Left lung (tissue), 14 donors: Measurements from ENCODE around the gene TOMM5. TPM values are rescaled to one million over a fixed set of nuclear protein-coding genes. Genes with fewer than 3 reads are reported as not detected.
A peak's percentile ranks its signal among the peaks of the same experiment; 100 is the strongest.

Experiments
- ATAC-seq: fragments of 200-7000 bp; cut with Tn5 transposase; one replicate; pipeline ENCODE4 v1.9.1; 2020; ENCODE audit warnings: moderate library complexity
- DNase-seq, 4 donors: peaks; one replicate each; pipeline ENCODE4 v3.0.0-alpha.2; 2013 to 2020
- H3K27ac ChIP-seq, 2 donors: fragments of 200-600 bp; sonication (generic) in 1 of 2; one replicate each; pipeline versions ENCODE4 v1.5.0 to v1.8.0; 2020 to 2021
- H3K27me3 ChIP-seq, 2 donors: fragments of 200-600 bp; sonication (generic) in 1 of 2; one replicate each; pipeline versions ENCODE4 v1.5.0 to v1.8.0; 2020 to 2021
- H3K36me3 ChIP-seq, 2 donors: fragments of 200-600 bp; sonication (generic) in 1 of 2; one replicate each; pipeline versions ENCODE4 v1.5.0 to v1.8.0; 2020 to 2021
- H3K4me1 ChIP-seq, 2 donors: fragments of 200-600 bp; one replicate each; pipeline ENCODE4 v1.8.0; 2021
- H3K4me3 ChIP-seq, 2 donors: fragments of 200-600 bp; sonication (generic) in 1 of 2; one replicate each; pipeline versions ENCODE4 v1.5.0 to v1.8.0; 2020 to 2021; ENCODE audit warnings: mild to moderate bottlenecking in 1 of 2
- H3K9me3 ChIP-seq, 2 donors: fragments of 200-600 bp; sonication (generic) in 1 of 2; one replicate each; pipeline versions ENCODE4 v1.5.0 to v1.8.0; 2020 to 2021
- CTCF ChIP-seq, 2 donors: fragments of 200-600 bp; sonication (generic) in 1 of 2; IDR thresholded peaks; one replicate each; pipeline versions ENCODE4 v1.5.0 to v1.8.0; 2021; ENCODE audit warnings: antibody characterized with exemption in 2 of 2
- intact Hi-C, 2 donors: fragments of 100-400 bp; cut with DNase I; formaldehyde crosslinking; loops; one replicate each; pipeline versions ENCODE4 v1.11.2 to v1.14.2; 2022
- long read RNA-seq, 12 donors: library from polyadenylated mRNA in 2 of 12; unstranded in 2 of 12; transcript quantifications; one replicate each; pipeline ENCODE4 v2.0.0 and lab custom pipeline, GENCODE V29; 2019 to 2026
- polyA plus RNA-seq, 6 donors: library from polyadenylated mRNA; unstranded; fragments of 120-200 nt; gene quantifications; one replicate each; pipeline ENCODE4 v1.2.1, GENCODE V29; 2013; ENCODE audit not compliant: insufficient read length in 6 of 6
- total RNA-seq, 2 donors: library from RNA; stranded (reverse); fragmentation: NEBNext Ultra II Directional; extraction: Animal tissue kit (Norgen Biotek cat#: 25700); gene quantifications; one replicate each; pipeline ENCODE4 v1.2.1, GENCODE V29; 2021
- donor health status: DM: no; HTN: yes; CAD: no.
- donor health status: DM: no; HTN: no; CAD: no.

TOMM5 gene
- total RNA-seq (10 to 100 TPM; 65.5 to 94.1 TPM), polyA plus RNA-seq (100 to 1,000 TPM in 4 of 6 donors, 10 to 100 TPM in 2; 95.6 to 112 (median 103) TPM)
- long read RNA-seq, donor 1, transcript TOMM5-201 (2 exons, 751 nt): major isoform, 115 of 121 reads
- long read RNA-seq, donor 1, partial matches to known transcripts: 0 of 121 reads
- long read RNA-seq, donor 1, other reads (novel, unspliced or antisense): 0 of 121 reads
- long read RNA-seq, donor 2, transcript TOMM5-201 (2 exons, 751 nt): major isoform, 116 of 120 reads
- long read RNA-seq, donor 2, partial matches to known transcripts: 0 of 120 reads
- long read RNA-seq, donor 2, other reads (novel, unspliced or antisense): 0 of 120 reads
- long read RNA-seq, donor 3, transcript TOMM5-201 (2 exons, 751 nt): major isoform, 124 of 129 reads
- long read RNA-seq, donor 3, partial matches to known transcripts: 0 of 129 reads
- long read RNA-seq, donor 3, other reads (novel, unspliced or antisense): 0 of 129 reads
- long read RNA-seq, donor 4, transcript TOMM5-201 (2 exons, 751 nt): major isoform, 65 of 65 reads
- long read RNA-seq, donor 4, partial matches to known transcripts: 0 of 65 reads
- long read RNA-seq, donor 4, other reads (novel, unspliced or antisense): 0 of 65 reads
- long read RNA-seq, donor 5, transcript TOMM5-201 (2 exons, 751 nt): major isoform, 113 of 115 reads
- long read RNA-seq, donor 5, partial matches to known transcripts: 0 of 115 reads
- long read RNA-seq, donor 5, other reads (novel, unspliced or antisense): 0 of 115 reads
- long read RNA-seq, donor 6, transcript TOMM5-201 (2 exons, 751 nt): major isoform, 150 of 153 reads
- long read RNA-seq, donor 6, partial matches to known transcripts: 0 of 153 reads
- long read RNA-seq, donor 6, other reads (novel, unspliced or antisense): 0 of 153 reads
- long read RNA-seq, donor 7, transcript TOMM5-201 (2 exons, 751 nt): major isoform, 89 of 92 reads
- long read RNA-seq, donor 7, partial matches to known transcripts: 0 of 92 reads
- long read RNA-seq, donor 7, other reads (novel, unspliced or antisense): 0 of 92 reads
- long read RNA-seq, donor 8, transcript TOMM5-201 (2 exons, 751 nt): major isoform, 66 of 68 reads
- long read RNA-seq, donor 8, partial matches to known transcripts: 0 of 68 reads
- long read RNA-seq, donor 8, other reads (novel, unspliced or antisense): 0 of 68 reads
- long read RNA-seq, donor 9: 0 reads
- long read RNA-seq, donor 10, transcript TOMM5-201 (2 exons, 751 nt): major isoform, 84 of 86 reads
- long read RNA-seq, donor 10, partial matches to known transcripts: 0 of 86 reads
- long read RNA-seq, donor 10, other reads (novel, unspliced or antisense): 0 of 86 reads
- long read RNA-seq, donor 11, transcript TOMM5-201 (2 exons, 751 nt): major isoform, 118 of 119 reads
- long read RNA-seq, donor 11, partial matches to known transcripts: 0 of 119 reads
- long read RNA-seq, donor 11, other reads (novel, unspliced or antisense): 0 of 119 reads
- long read RNA-seq, donor 12, transcript TOMM5-201 (2 exons, 751 nt): major isoform, 71 of 72 reads
- long read RNA-seq, donor 12, partial matches to known transcripts: 0 of 72 reads
- long read RNA-seq, donor 12, other reads (novel, unspliced or antisense): 0 of 72 reads

GRCh38 chr9:37592108-37592951 is at the start of gene TOMM5:
Gene TOMM5, minus strand, starts transcription at chr9:37592597. Its CDS starts 65 bp downstream, at chr9:37592532.
- H3K4me1 ChIP-seq: peaks cover 14 to 35% of the 10 kb centered on the region in 2 donors
- intact Hi-C loops: no loop called here

GRCh38 chr9:37641331-37641730 is 48.9 kb upstream of the TOMM5 start:
- Histone ChIP-seq H3K27me3 (peaks cover 25 to 57% of the 10 kb centered on the region in 2 donors), H3K36me3 (no peaks in the 10 kb centered on the region), H3K4me1 (no peaks in the 10 kb centered on the region), H3K4me3 (no peak overlapping the region), H3K27ac (no peak overlapping the region), H3K9me3 (no peaks in the 10 kb centered on the region)
- DNase-seq (no peak), ATAC-seq (no peak)
- intact Hi-C loops: no loop called here
- TF ChIP-seq CTCF (IDR thresholded peaks at IDR 0.05): no peak

More at GRCh38 chr9:37592108-37592951, at the start of gene TOMM5:
- Histone ChIP-seq H3K9me3 (no peaks in the 10 kb centered on the region), H3K27ac (peak within 1 kb of the TSS; percentile 62 to 72), H3K36me3 (peaks cover 0 to 16% of the 10 kb centered on the region in 2 donors), H3K27me3 (peaks cover 0 to 13% of the 10 kb centered on the region in 2 donors), H3K4me3 (peak within 1 kb of the TSS; percentile 57 to 86)
- peak; percentile 98 for ATAC-seq
- TF ChIP-seq CTCF (IDR thresholded peaks at IDR 0.05): no peak
- peak; percentile 91 to 97 (median 94) for DNase-seq

GRCh38 chr9:37640246-37640645 is 47.8 kb upstream of the TOMM5 start:
- peaks cover 25 to 58% of the 10 kb centered on the region in 2 donors for H3K27me3 ChIP-seq
- intact Hi-C loops: no loop called here
- no peak for ATAC-seq
- H3K4me1 ChIP-seq: no peaks in the 10 kb centered on the region
- no peaks in the 10 kb centered on the region for H3K36me3 ChIP-seq
- H3K4me3 ChIP-seq: no peak overlapping the region
- no peak overlapping the region for H3K27ac ChIP-seq
- no peak for TF ChIP-seq CTCF (IDR thresholded peaks at IDR 0.05)
- no peaks in the 10 kb centered on the region for H3K9me3 ChIP-seq
- DNase-seq: no peak

- intact Hi-C loops: no loop called here
- H3K27me3 ChIP-seq: peaks cover 24 to 57% of the 10 kb centered on the region in 2 donors
- TF ChIP-seq CTCF (IDR thresholded peaks at IDR 0.05): no peak
- no peaks in the 10 kb centered on the region for H3K36me3 ChIP-seq
- H3K27ac ChIP-seq: no peak overlapping the region
- ATAC-seq (no peak), DNase-seq (no peak)
- no peaks in the 10 kb centered on the region for H3K9me3 ChIP-seq
- H3K4me1 ChIP-seq: no peaks in the 10 kb centered on the region
- no peak overlapping the region for H3K4me3 ChIP-seq
Measured at GRCh38 chr9:37639841-37640240, 47.4 kb upstream of the TOMM5 start.
